Glutamatergic neuron (in vitro differentiated cells): Measurements from ENCODE around the gene TAF7L. TPM values are rescaled to one million over a fixed set of nuclear protein-coding genes. Genes with fewer than 3 reads are reported as not detected.
"Not testable (repeated sequence)": the region's sequence is repeated elsewhere in the genome, so short reads cannot be mapped to it uniquely, and the experiment has no call there.

ENCODE experiments used
- DNase-seq: peaks from one replicate; pipeline ENCODE4 v3.0.0; 2022
- H3K27ac Mint-ChIP-seq: one replicate; pipeline ENCODE4 v1.8.0; 2020; ENCODE audit warnings: mild to moderate bottlenecking, mixed read lengths, inconsistent platforms; ENCODE audit not compliant: unreplicated experiment
- H3K27me3 Mint-ChIP-seq: one replicate; pipeline ENCODE4 v1.8.0; 2020; ENCODE audit warnings: mild to moderate bottlenecking, moderate library complexity, mixed read lengths, inconsistent platforms; ENCODE audit not compliant: unreplicated experiment
- H3K36me3 Mint-ChIP-seq: one replicate; pipeline ENCODE4 v1.8.0; 2020; ENCODE audit warnings: mild to moderate bottlenecking, mixed read lengths, inconsistent platforms; ENCODE audit not compliant: unreplicated experiment
- H3K4me1 Mint-ChIP-seq: one replicate; pipeline ENCODE4 v1.8.0; 2020; ENCODE audit warnings: mild to moderate bottlenecking, low read depth, mixed read lengths, inconsistent platforms; ENCODE audit not compliant: unreplicated experiment
- H3K4me3 Mint-ChIP-seq: one replicate; pipeline ENCODE4 v1.8.0; 2020; ENCODE audit warnings: mild to moderate bottlenecking, mixed read lengths, inconsistent platforms; ENCODE audit not compliant: unreplicated experiment
- H3K9me3 Mint-ChIP-seq: one replicate; pipeline ENCODE4 v1.8.0; 2020; ENCODE audit warnings: mild to moderate bottlenecking, moderate library complexity, mixed read lengths, inconsistent platforms; ENCODE audit not compliant: unreplicated experiment
- long read RNA-seq: library from polyadenylated mRNA; unstranded; transcript quantifications from one replicate; pipeline ENCODE4 v2.0.0, GENCODE V29; 2020; ENCODE audit not compliant: unreplicated experiment
- total RNA-seq: library from RNA; stranded (reverse); fragmentation: NEBNext Ultra II Directional; extraction: Animal tissue kit (Norgen Biotek cat#: 25700); gene quantifications from one replicate; pipeline ENCODE4 v1.2.1, GENCODE V29; 2021; ENCODE audit not compliant: unreplicated experiment
- TF ChIP-seq, protein P1 (sequence below): fragments of 200-600 bp; sonication (generic); IDR thresholded peaks from one replicate; pipeline ENCODE4 v1.5.0; 2021; ENCODE audit not compliant: partially characterized antibody, unreplicated experiment

TAF7L gene, protein sequence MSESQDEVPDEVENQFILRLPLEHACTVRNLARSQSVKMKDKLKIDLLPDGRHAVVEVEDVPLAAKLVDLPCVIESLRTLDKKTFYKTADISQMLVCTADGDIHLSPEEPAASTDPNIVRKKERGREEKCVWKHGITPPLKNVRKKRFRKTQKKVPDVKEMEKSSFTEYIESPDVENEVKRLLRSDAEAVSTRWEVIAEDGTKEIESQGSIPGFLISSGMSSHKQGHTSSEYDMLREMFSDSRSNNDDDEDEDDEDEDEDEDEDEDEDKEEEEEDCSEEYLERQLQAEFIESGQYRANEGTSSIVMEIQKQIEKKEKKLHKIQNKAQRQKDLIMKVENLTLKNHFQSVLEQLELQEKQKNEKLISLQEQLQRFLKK
- total RNA-seq = 0.25 TPM
- long read RNA-seq = 0 reads

DNA sequence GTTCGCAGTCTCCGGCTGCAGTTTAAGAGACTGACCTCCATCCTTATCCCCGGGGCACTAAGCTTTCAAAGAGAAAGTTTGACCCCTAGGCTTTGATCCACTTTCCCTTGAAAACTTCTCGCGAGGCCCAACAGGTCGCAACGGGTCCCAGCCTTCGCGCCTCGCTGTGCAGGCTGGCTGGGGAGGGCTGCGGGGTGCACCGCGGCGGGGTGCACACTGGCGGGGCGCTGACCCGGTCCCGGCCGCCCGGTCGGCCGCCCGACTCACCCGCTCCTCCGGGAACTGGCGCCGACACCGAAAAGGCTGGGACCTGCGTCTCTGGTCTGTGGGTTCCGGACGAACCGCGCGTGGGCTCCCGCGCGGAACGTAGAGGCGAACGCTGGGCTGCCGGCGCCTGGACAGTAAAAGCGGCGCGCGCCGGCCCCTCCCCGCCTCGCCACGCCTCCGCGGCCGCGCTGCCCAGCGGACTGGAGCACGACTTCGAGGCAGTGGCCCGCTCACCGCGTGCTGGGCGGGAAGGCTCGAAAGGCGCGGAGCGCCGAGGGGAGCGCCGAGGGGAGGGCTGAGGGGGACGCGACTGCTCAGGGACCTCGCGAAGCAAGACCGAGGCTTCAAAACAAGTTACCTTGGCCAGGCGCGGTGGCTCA is at the start of gene TAF7L:
TSS of gene TAF7L (minus strand) at position 378 of the 647 bp plus-strand sequence. CDS start 3,791 bp downstream, outside the sequence.
- H3K27me3 Mint-ChIP-seq = no peaks in the 10 kb centered on the region
- TF ChIP-seq, protein P1, sequence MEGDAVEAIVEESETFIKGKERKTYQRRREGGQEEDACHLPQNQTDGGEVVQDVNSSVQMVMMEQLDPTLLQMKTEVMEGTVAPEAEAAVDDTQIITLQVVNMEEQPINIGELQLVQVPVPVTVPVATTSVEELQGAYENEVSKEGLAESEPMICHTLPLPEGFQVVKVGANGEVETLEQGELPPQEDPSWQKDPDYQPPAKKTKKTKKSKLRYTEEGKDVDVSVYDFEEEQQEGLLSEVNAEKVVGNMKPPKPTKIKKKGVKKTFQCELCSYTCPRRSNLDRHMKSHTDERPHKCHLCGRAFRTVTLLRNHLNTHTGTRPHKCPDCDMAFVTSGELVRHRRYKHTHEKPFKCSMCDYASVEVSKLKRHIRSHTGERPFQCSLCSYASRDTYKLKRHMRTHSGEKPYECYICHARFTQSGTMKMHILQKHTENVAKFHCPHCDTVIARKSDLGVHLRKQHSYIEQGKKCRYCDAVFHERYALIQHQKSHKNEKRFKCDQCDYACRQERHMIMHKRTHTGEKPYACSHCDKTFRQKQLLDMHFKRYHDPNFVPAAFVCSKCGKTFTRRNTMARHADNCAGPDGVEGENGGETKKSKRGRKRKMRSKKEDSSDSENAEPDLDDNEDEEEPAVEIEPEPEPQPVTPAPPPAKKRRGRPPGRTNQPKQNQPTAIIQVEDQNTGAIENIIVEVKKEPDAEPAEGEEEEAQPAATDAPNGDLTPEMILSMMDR = no peak
- H3K36me3 Mint-ChIP-seq = no peaks in the 10 kb centered on the region
- H3K4me1 Mint-ChIP-seq = no peaks in the 10 kb centered on the region
- no peaks in the 10 kb centered on the region for H3K9me3 Mint-ChIP-seq
- no peak within 1 kb of the TSS for H3K4me3 Mint-ChIP-seq
- peak; percentile 13 for DNase-seq
- no peak within 1 kb of the TSS for H3K27ac Mint-ChIP-seq

DNA sequence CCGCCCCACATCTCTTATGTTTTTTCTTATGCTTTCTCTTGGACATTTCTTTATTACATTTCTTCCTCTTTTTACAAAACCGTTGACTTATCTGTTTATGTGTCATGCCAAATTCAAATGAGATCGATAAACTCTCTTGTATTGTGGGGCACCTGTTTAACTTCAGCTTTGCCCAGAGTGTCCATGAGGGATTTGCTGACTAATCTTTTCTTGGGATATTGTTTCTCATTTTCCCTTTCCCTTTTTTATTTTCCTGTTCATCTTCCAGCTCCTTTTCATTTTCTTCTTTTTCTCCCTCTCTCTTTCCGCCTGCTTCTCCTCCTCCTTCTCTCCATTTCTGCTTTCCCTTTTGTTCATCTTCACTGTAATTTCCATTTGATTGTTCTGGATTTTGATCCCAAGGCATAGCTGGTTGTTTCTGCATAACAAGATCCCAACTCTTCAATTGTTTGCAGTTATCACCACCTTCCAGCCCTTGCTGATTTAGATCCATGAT is 46.7 kb upstream of the TAF7L start:
- TF ChIP-seq, protein P1 = no peak
- H3K27ac Mint-ChIP-seq = no peak overlapping the region
- no peak overlapping the region for H3K4me3 Mint-ChIP-seq
- no peaks in the 10 kb centered on the region for H3K27me3 Mint-ChIP-seq
- H3K9me3 Mint-ChIP-seq = no peaks in the 10 kb centered on the region
- no peak for DNase-seq
- H3K36me3 Mint-ChIP-seq = no peaks in the 10 kb centered on the region
- peaks cover 2% of the 10 kb centered on the region for H3K4me1 Mint-ChIP-seq

DNA sequence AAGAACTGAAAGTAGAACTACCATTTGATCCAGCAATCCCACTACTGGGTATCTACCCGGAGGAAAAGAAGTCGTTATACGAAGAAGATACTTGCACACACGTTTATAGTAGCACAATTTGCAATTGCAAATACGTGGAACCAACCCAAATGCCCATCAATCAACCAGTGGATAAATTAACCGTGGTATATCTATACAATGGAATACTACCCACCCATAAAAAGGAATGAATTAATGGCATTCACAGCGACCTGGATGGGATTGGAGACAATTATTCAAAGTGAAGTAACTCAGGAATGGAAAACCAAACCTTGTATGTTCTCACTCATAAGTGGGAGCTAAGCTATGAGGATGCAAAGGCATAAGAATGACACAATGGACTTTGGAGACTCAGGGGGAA is 43.2 kb upstream of the TAF7L start:
- H3K36me3 Mint-ChIP-seq, DNase-seq, H3K9me3 Mint-ChIP-seq, H3K4me1 Mint-ChIP-seq, H3K27me3 Mint-ChIP-seq, H3K4me3 Mint-ChIP-seq, H3K27ac Mint-ChIP-seq: not testable (repeated sequence)

DNA sequence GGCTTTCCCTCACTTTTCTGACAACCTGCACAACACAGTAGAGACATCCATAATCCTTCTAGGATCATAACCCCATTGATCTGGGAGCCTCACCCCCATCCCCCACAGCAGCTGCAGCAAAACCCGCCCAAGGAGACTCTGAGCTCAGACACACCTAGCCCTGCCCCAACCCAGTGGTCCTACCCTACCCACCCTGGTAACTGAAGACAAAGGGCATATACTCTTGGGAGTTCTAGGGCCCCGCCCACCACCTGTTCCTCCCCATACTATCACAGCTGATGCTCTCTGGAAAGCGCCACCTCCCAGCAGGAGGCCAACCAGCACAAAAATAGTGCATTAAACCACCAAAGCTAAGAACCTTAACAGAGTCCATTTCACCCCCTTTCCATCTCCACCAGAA is 35.5 kb upstream of the TAF7L start:
- not testable (repeated sequence) for H3K4me3 Mint-ChIP-seq, H3K36me3 Mint-ChIP-seq, H3K27me3 Mint-ChIP-seq, H3K9me3 Mint-ChIP-seq, H3K4me1 Mint-ChIP-seq
- H3K27ac Mint-ChIP-seq = peak overlapping the region; percentile 77
- peak; percentile 21 for DNase-seq

DNA sequence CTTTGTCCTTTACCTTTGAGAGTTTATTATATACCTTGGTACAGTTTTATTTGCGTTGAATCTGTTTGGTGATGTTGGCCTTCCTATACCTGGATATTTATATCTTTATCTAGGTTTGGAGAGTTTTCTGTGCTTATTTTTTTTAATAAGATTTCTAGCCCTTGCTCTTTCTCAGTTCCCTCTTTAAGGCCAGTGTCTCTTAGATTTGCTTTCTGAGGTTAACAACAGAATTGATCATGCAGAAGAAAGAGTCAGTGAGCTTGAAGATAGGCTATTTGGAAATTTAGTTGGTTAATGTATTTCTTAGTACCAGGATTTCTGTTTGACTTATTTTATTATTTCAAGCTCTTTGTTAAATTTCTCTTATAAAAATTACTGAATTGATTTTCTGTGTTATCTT is 12.7 kb upstream of the TAF7L start:
- TF ChIP-seq, protein P1 = no peak
- H3K27ac Mint-ChIP-seq = no peak overlapping the region
- DNase-seq = no peak
- H3K9me3 Mint-ChIP-seq = no peaks in the 10 kb centered on the region
- H3K4me1 Mint-ChIP-seq = no peaks in the 10 kb centered on the region
- no peaks in the 10 kb centered on the region for H3K36me3 Mint-ChIP-seq
- no peak overlapping the region for H3K4me3 Mint-ChIP-seq
- no peaks in the 10 kb centered on the region for H3K27me3 Mint-ChIP-seq

DNA sequence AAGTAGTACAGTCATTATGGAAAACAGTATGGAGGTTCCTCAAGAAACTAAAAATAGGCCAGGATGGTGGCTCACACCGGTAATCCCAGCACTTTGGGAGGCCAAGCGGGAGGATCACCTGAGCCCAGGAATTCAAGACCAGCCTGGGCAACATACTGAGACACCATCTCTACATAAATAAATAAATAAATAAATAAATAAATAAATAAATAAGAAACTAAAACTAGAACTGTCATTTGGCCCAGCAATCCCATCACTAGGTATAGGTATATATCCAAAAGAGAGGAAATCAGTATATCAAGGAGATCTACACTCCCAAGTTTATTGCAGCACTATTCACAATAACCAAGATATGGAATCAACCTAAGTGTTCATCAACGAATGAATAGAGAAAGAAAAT is 4.5 kb upstream of the TAF7L start:
- not testable (repeated sequence) for H3K27me3 Mint-ChIP-seq, H3K27ac Mint-ChIP-seq, H3K4me3 Mint-ChIP-seq, H3K36me3 Mint-ChIP-seq, DNase-seq, H3K9me3 Mint-ChIP-seq, H3K4me1 Mint-ChIP-seq
